ENCODE measurements around the gene FAU. TPM values are rescaled to one million over a fixed set of nuclear protein-coding genes. Genes with fewer than 3 reads are reported as not detected.

FAU gene
- total and polyA plus RNA-seq, 2 of the 13 experiments (the other 11 are each of a cell fraction or from before 2014, with no cell fraction given) = 374 to 869 TPM

- no peak for TF ChIP-seq FOXO4 (CRISPR knock-in tag; conservative IDR thresholded peaks at IDR 0.05)
- no peak for TF ChIP-seq RARA (CRISPR knock-in tag; IDR thresholded peaks at IDR 0.05)
- TF ChIP-seq HNF4A (CRISPR knock-in tag; IDR thresholded peaks at IDR 0.05) = peak; percentile 20; the same call in 1 of the 2 replicates
- no peak for TF ChIP-seq KIAA2018 (CRISPR knock-in tag; IDR thresholded peaks at IDR 0.05; ENCODE audit: borderline replicate concordance)
- TF ChIP-seq MAF1 (CRISPR knock-in tag; IDR thresholded peaks at IDR 0.05; ENCODE audit: borderline replicate concordance) = no peak
- 0 out of 2 replicates have a peak, but pooled peaks have one; percentile 47 for TF ChIP-seq NR0B2 (CRISPR knock-in tag; IDR thresholded peaks at IDR 0.05)
- TF ChIP-seq CBX5 (CRISPR knock-in tag; IDR thresholded peaks at IDR 0.05; ENCODE audit: borderline replicate concordance) = 0 out of 2 replicates have a peak, but pooled peaks have one; percentile 80
- peak; percentile 74; the same call in 1 of the 2 replicates for TF ChIP-seq ZNF691 (CRISPR knock-in tag; IDR thresholded peaks at IDR 0.05; ENCODE audit: borderline replicate concordance, low read depth)
- TF ChIP-seq U2AF1 (optimal IDR thresholded peaks at IDR 0.05; ENCODE audit: low read depth, low read length) = no peak
- no peak for TF ChIP-seq MTF1 (CRISPR knock-in tag; IDR thresholded peaks at IDR 0.05)
- TF ChIP-seq ZNF792 (CRISPR knock-in tag; IDR thresholded peaks at IDR 0.05) = peak; percentile 73; the same call in 1 of the 2 replicates
- TF ChIP-seq RAD21 (CRISPR knock-in tag; IDR thresholded peaks at IDR 0.05) = peak; percentile 37; the same call in 1 of the 2 replicates
- peak; percentile 71; the same call in 1 of the 2 replicates for TF ChIP-seq ZBTB38 (CRISPR knock-in tag; IDR thresholded peaks at IDR 0.05)
- no peak for TF ChIP-seq ARID3A (IDR thresholded peaks at IDR 0.05; ENCODE audit: low read depth, low read length)
Measured at GRCh38 chr11:65083834-65084597, 37.9 kb downstream of the FAU start, which contains the start of the genes CDCA5 and ZFPL1 (continued).

All from HepG2 (cell line).